HEK293 (cell line): ENCODE measurements around the gene LSM11.

Experiments
- KLF8 ChIP-seq: fragments of 450-650 bp; formaldehyde crosslinking; IDR thresholded peaks from 2 replicates; pipeline ENCODE4 v1.5.1; 2016; ENCODE audit warnings: missing biosample characterization, missing genetic modification characterization
- SETDB1 ChIP-seq: IDR thresholded peaks from one replicate; pipeline ENCODE4 v1.6.1; 2017; ENCODE audit warnings: mild to moderate bottlenecking, low read length, moderate library complexity, mixed read lengths; ENCODE audit not compliant: insufficient read length
- TCF7L2 ChIP-seq: IDR thresholded peaks from 2 replicates; pipeline ENCODE4 v1.6.1; 2011; ENCODE audit warnings: low read depth, mild to moderate bottlenecking, inconsistent platforms, low read length, moderate library complexity, borderline replicate concordance
- ZBTB7A ChIP-seq: fragments of 450-650 bp; formaldehyde crosslinking; IDR thresholded peaks from 2 replicates; pipeline ENCODE4 v1.5.1; 2016; ENCODE audit warnings: low read depth, missing biosample characterization, missing genetic modification characterization
- ZNF174 ChIP-seq: fragments of 450-650 bp; formaldehyde crosslinking; IDR thresholded peaks from 2 replicates; pipeline ENCODE4 v1.5.0; 2017; ENCODE audit warnings: missing biosample characterization, mild to moderate bottlenecking, missing genetic modification characterization
- ZNF324 ChIP-seq: fragments of 450-650 bp; formaldehyde crosslinking; IDR thresholded peaks from 2 replicates; pipeline ENCODE4 v1.5.1; 2016; ENCODE audit warnings: missing biosample characterization, missing genetic modification characterization
- ZNF394 ChIP-seq: fragments of 450-650 bp; formaldehyde crosslinking; IDR thresholded peaks from 2 replicates; pipeline ENCODE4 v1.5.1; 2016; ENCODE audit warnings: missing biosample characterization, missing genetic modification characterization, mild to moderate bottlenecking, moderate library complexity, borderline replicate concordance
- ZNF433 ChIP-seq: fragments of 450-650 bp; formaldehyde crosslinking; IDR thresholded peaks from 2 replicates; pipeline ENCODE4 v1.5.1; 2016; ENCODE audit warnings: missing biosample characterization, missing genetic modification characterization, low read depth
- ZNF501 ChIP-seq: fragments of 450-650 bp; formaldehyde crosslinking; IDR thresholded peaks from 2 replicates; pipeline ENCODE4 v1.5.1; 2016; ENCODE audit warnings: missing biosample characterization, missing genetic modification characterization
- ZNF626 ChIP-seq: fragments of 450-650 bp; sonication (Bioruptor Pico); formaldehyde crosslinking; IDR thresholded peaks from 2 replicates; pipeline ENCODE4 v1.5.1; 2018; ENCODE audit warnings: missing biosample characterization, missing genetic modification characterization, inconsistent platforms
- TF ChIP-seq, protein P1 (sequence below): fragments of 450-650 bp; formaldehyde crosslinking; conservative IDR thresholded peaks from 2 replicates; pipeline ENCODE4 v1.5.1; 2016; ENCODE audit warnings: low read depth, missing biosample characterization, missing genetic modification characterization
- TF ChIP-seq, protein P2 (sequence below): fragments of 450-650 bp; formaldehyde crosslinking; IDR thresholded peaks from 2 replicates; pipeline ENCODE4 v1.5.1; 2017; ENCODE audit warnings: missing biosample characterization, missing genetic modification characterization
- TF ChIP-seq, protein P3 (sequence below): fragments of 450-650 bp; formaldehyde crosslinking; IDR thresholded peaks from 2 replicates; pipeline ENCODE4 v1.5.1; 2016; ENCODE audit warnings: missing biosample characterization, missing genetic modification characterization
- TF ChIP-seq, protein P4 (sequence below): fragments of 450-650 bp; formaldehyde crosslinking; IDR thresholded peaks from 2 replicates; pipeline ENCODE4 v1.5.1; 2016; ENCODE audit warnings: missing biosample characterization, missing genetic modification characterization
- TF ChIP-seq, protein P5 (sequence below): fragments of 450-650 bp; formaldehyde crosslinking; IDR thresholded peaks from 2 replicates; pipeline ENCODE4 v1.5.1; 2016; ENCODE audit warnings: missing biosample characterization, missing genetic modification characterization, borderline replicate concordance
- TF ChIP-seq, protein P6 (sequence below): fragments of 450-650 bp; formaldehyde crosslinking; conservative IDR thresholded peaks from 2 replicates; pipeline ENCODE4 v1.5.1; 2016; ENCODE audit warnings: low read depth, missing biosample characterization, missing genetic modification characterization
- TF ChIP-seq, protein P7 (sequence below): fragments of 450-650 bp; formaldehyde crosslinking; IDR thresholded peaks from 2 replicates; pipeline ENCODE4 v1.5.1; 2016; ENCODE audit warnings: missing biosample characterization, missing genetic modification characterization, low read depth

The LSM11 gene

DNA sequence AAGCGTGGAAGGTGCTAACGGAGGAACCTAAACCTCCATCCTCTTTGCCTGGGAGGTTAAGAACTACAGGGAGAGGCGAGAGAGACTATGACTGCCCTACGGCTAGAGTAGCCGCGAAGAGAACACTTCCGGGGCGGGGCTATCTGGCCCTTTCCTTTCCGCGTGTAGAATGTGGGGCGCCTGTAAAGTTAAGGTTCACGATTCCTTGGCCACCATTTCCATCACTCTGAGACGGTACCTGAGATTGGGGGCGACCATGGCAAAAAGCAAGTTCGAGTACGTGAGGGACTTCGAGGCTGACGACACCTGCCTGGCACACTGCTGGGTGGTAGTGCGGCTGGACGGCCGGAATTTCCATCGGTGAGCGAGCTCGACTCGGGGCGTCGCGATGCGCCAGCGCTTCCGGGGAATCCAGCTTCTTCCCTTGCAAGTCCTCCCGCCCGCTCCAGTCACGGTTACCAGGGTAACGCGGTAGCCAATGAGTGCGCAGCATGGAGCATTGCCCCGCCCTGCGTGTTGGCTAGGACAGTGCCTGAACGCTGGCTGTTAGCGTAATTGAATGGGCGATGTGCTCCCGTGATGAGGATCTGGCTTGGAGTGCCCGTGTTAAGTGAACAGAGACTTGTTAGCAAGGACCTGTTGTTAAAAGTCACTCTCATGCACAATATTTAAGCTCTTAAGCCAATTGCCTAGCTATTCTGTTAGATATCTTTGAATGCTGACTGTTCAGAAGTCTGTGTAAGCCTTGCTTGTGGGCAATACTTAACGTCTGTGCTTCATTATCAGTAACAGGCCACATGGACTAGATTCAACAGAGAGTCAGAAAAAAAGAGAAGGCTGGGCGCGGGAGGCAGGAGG is 12.0 kb upstream of the LSM11 start, which contains the start of gene THG1L (continued):
- TF ChIP-seq, protein P1, sequence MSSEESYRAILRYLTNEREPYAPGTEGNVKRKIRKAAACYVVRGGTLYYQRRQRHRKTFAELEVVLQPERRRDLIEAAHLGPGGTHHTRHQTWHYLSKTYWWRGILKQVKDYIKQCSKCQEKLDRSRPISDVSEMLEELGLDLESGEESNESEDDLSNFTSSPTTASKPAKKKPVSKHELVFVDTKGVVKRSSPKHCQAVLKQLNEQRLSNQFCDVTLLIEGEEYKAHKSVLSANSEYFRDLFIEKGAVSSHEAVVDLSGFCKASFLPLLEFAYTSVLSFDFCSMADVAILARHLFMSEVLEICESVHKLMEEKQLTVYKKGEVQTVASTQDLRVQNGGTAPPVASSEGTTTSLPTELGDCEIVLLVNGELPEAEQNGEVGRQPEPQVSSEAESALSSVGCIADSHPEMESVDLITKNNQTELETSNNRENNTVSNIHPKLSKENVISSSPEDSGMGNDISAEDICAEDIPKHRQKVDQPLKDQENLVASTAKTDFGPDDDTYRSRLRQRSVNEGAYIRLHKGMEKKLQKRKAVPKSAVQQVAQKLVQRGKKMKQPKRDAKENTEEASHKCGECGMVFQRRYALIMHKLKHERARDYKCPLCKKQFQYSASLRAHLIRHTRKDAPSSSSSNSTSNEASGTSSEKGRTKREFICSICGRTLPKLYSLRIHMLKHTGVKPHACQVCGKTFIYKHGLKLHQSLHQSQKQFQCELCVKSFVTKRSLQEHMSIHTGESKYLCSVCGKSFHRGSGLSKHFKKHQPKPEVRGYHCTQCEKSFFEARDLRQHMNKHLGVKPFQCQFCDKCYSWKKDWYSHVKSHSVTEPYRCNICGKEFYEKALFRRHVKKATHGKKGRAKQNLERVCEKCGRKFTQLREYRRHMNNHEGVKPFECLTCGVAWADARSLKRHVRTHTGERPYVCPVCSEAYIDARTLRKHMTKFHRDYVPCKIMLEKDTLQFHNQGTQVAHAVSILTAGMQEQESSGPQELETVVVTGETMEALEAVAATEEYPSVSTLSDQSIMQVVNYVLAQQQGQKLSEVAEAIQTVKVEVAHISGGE (tag by site-specific recombination): peak; percentile 96
- TF ChIP-seq, protein P2, sequence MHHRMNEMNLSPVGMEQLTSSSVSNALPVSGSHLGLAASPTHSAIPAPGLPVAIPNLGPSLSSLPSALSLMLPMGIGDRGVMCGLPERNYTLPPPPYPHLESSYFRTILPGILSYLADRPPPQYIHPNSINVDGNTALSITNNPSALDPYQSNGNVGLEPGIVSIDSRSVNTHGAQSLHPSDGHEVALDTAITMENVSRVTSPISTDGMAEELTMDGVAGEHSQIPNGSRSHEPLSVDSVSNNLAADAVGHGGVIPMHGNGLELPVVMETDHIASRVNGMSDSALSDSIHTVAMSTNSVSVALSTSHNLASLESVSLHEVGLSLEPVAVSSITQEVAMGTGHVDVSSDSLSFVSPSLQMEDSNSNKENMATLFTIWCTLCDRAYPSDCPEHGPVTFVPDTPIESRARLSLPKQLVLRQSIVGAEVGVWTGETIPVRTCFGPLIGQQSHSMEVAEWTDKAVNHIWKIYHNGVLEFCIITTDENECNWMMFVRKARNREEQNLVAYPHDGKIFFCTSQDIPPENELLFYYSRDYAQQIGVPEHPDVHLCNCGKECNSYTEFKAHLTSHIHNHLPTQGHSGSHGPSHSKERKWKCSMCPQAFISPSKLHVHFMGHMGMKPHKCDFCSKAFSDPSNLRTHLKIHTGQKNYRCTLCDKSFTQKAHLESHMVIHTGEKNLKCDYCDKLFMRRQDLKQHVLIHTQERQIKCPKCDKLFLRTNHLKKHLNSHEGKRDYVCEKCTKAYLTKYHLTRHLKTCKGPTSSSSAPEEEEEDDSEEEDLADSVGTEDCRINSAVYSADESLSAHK (tag by site-specific recombination): no peak
- TF ChIP-seq ZNF394 (tag by site-specific recombination) (peak; percentile 100), ZNF501 (tag by site-specific recombination) (peak; percentile 98), ZNF433 (no peak), ZNF324 (peak; percentile 75; the same call in 1 of the 2 replicates), ZNF626 (tag by site-specific recombination) (no peak), ZBTB7A (tag by site-specific recombination) (no peak), TCF7L2 (no peak), KLF8 (tag by site-specific recombination) (peak; percentile 87), SETDB1 (no peak), ZNF174 (no peak)
- TF ChIP-seq, protein P3, sequence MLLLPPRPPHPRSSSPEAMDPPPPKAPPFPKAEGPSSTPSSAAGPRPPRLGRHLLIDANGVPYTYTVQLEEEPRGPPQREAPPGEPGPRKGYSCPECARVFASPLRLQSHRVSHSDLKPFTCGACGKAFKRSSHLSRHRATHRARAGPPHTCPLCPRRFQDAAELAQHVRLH (tag by site-specific recombination): no peak; the same call in 1 of the 2 replicates
- TF ChIP-seq, protein P4, sequence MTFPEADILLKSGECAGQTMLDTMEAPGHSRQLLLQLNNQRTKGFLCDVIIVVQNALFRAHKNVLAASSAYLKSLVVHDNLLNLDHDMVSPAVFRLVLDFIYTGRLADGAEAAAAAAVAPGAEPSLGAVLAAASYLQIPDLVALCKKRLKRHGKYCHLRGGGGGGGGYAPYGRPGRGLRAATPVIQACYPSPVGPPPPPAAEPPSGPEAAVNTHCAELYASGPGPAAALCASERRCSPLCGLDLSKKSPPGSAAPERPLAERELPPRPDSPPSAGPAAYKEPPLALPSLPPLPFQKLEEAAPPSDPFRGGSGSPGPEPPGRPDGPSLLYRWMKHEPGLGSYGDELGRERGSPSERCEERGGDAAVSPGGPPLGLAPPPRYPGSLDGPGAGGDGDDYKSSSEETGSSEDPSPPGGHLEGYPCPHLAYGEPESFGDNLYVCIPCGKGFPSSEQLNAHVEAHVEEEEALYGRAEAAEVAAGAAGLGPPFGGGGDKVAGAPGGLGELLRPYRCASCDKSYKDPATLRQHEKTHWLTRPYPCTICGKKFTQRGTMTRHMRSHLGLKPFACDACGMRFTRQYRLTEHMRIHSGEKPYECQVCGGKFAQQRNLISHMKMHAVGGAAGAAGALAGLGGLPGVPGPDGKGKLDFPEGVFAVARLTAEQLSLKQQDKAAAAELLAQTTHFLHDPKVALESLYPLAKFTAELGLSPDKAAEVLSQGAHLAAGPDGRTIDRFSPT: peak; percentile 69; the same call in 1 of the 2 replicates
- TF ChIP-seq, protein P5, sequence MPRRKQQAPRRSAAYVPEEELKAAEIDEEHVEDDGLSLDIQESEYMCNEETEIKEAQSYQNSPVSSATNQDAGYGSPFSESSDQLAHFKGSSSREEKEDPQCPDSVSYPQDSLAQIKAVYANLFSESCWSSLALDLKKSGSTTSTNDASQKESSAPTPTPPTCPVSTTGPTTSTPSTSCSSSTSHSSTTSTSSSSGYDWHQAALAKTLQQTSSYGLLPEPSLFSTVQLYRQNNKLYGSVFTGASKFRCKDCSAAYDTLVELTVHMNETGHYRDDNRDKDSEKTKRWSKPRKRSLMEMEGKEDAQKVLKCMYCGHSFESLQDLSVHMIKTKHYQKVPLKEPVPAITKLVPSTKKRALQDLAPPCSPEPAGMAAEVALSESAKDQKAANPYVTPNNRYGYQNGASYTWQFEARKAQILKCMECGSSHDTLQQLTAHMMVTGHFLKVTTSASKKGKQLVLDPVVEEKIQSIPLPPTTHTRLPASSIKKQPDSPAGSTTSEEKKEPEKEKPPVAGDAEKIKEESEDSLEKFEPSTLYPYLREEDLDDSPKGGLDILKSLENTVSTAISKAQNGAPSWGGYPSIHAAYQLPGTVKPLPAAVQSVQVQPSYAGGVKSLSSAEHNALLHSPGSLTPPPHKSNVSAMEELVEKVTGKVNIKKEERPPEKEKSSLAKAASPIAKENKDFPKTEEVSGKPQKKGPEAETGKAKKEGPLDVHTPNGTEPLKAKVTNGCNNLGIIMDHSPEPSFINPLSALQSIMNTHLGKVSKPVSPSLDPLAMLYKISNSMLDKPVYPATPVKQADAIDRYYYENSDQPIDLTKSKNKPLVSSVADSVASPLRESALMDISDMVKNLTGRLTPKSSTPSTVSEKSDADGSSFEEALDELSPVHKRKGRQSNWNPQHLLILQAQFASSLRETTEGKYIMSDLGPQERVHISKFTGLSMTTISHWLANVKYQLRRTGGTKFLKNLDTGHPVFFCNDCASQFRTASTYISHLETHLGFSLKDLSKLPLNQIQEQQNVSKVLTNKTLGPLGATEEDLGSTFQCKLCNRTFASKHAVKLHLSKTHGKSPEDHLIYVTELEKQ: no peak
- TF ChIP-seq, protein P6, sequence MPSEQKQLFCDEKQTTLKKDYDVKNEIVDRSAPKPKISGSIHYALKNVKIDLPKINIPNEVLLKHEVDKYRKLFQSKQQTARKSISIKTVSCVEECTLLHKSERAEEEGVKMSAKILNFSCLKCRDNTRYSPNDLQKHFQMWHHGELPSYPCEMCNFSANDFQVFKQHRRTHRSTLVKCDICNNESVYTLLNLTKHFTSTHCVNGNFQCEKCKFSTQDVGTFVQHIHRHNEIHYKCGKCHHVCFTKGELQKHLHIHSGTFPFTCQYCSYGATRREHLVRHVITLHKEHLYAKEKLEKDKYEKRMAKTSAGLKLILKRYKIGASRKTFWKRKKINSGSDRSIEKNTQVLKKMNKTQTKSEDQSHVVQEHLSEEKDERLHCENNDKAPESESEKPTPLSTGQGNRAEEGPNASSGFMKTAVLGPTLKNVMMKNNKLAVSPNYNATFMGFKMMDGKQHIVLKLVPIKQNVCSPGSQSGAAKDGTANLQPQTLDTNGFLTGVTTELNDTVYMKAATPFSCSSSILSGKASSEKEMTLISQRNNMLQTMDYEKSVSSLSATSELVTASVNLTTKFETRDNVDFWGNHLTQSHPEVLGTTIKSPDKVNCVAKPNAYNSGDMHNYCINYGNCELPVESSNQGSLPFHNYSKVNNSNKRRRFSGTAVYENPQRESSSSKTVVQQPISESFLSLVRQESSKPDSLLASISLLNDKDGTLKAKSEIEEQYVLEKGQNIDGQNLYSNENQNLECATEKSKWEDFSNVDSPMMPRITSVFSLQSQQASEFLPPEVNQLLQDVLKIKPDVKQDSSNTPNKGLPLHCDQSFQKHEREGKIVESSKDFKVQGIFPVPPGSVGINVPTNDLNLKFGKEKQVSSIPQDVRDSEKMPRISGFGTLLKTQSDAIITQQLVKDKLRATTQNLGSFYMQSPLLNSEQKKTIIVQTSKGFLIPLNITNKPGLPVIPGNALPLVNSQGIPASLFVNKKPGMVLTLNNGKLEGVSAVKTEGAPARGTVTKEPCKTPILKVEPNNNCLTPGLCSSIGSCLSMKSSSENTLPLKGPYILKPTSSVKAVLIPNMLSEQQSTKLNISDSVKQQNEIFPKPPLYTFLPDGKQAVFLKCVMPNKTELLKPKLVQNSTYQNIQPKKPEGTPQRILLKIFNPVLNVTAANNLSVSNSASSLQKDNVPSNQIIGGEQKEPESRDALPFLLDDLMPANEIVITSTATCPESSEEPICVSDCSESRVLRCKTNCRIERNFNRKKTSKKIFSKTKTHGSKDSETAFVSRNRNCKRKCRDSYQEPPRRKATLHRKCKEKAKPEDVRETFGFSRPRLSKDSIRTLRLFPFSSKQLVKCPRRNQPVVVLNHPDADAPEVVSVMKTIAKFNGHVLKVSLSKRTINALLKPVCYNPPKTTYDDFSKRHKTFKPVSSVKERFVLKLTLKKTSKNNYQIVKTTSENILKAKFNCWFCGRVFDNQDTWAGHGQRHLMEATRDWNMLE: peak; percentile 95
- TF ChIP-seq, protein P7, sequence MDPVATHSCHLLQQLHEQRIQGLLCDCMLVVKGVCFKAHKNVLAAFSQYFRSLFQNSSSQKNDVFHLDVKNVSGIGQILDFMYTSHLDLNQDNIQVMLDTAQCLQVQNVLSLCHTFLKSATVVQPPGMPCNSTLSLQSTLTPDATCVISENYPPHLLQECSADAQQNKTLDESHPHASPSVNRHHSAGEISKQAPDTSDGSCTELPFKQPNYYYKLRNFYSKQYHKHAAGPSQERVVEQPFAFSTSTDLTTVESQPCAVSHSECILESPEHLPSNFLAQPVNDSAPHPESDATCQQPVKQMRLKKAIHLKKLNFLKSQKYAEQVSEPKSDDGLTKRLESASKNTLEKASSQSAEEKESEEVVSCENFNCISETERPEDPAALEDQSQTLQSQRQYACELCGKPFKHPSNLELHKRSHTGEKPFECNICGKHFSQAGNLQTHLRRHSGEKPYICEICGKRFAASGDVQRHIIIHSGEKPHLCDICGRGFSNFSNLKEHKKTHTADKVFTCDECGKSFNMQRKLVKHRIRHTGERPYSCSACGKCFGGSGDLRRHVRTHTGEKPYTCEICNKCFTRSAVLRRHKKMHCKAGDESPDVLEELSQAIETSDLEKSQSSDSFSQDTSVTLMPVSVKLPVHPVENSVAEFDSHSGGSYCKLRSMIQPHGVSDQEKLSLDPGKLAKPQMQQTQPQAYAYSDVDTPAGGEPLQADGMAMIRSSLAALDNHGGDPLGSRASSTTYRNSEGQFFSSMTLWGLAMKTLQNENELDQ (tag by site-specific recombination): no peak
